Calu3 (cell line): ENCODE data around the gene DPM3. TPM values are rescaled to one million over a fixed set of nuclear protein-coding genes. Genes with fewer than 3 reads are reported as not detected.
"Not testable (repeated sequence)": the region's sequence is repeated elsewhere in the genome, so short reads cannot be mapped to it uniquely, and the experiment has no call there.

ENCODE experiments used
- BruUV-seq: library from RNA; stranded (reverse); fragments of 400-500 nt; replicated peaks from 2 replicates; lab custom pipeline; 2021; lab: Mats Ljungman, UMichigan
- CTCF ChIA-PET: fragments of 300-600 bp; sonication (Branson Sonifier 250); formaldehyde crosslinking; loops from one replicate; lab custom pipeline; 2022; ENCODE audit warnings: antibody characterized with exemption; lab: Charles Lee
- DNase-seq: peaks from one replicate; pipeline ENCODE4 v3.0.0; 2022
- H3K27ac Mint-ChIP-seq: one replicate; pipeline ENCODE4 v1.8.0; 2022; ENCODE audit warnings: mixed read lengths; ENCODE audit not compliant: unreplicated experiment
- H3K27me3 Mint-ChIP-seq: one replicate; pipeline ENCODE4 v1.8.0; 2022; ENCODE audit warnings: mixed read lengths; ENCODE audit not compliant: unreplicated experiment
- H3K36me3 Mint-ChIP-seq: one replicate; pipeline ENCODE4 v1.8.0; 2022; ENCODE audit warnings: mild to moderate bottlenecking, moderate library complexity, mixed read lengths; ENCODE audit not compliant: insufficient read depth, unreplicated experiment
- H3K4me1 Mint-ChIP-seq: one replicate; pipeline ENCODE4 v1.8.0; 2022; ENCODE audit warnings: mild to moderate bottlenecking, low read depth, mixed read lengths; ENCODE audit not compliant: unreplicated experiment
- H3K4me3 Mint-ChIP-seq: one replicate; pipeline ENCODE4 v1.8.0; 2022; ENCODE audit warnings: mild to moderate bottlenecking, low read depth, moderate library complexity, mixed read lengths; ENCODE audit not compliant: unreplicated experiment
- H3K9me3 Mint-ChIP-seq: one replicate; pipeline ENCODE4 v1.8.0; 2022; ENCODE audit warnings: low read depth, mixed read lengths; ENCODE audit not compliant: unreplicated experiment
- CTCF ChIP-seq: fragments of 200-600 bp; IDR thresholded peaks from one replicate; pipeline ENCODE4 v1.8.0; 2022; ENCODE audit warnings: antibody characterized with exemption; ENCODE audit not compliant: unreplicated experiment
- intact Hi-C: fragments of 100-400 bp; cut with micrococcal nuclease; formaldehyde crosslinking; loops from one replicate; pipeline ENCODE4 v1.10.0; 2022; ENCODE audit not compliant: unreplicated experiment
- total RNA-seq: library from RNA; stranded (reverse); gene quantifications from 2 replicates; pipeline ENCODE4 v1.2.3, GENCODE V29; 2022

DPM3 gene
- total RNA-seq, 1 experiment from 2014 or later, result 38.7 TPM

GRCh38 chr1:155168456-155169210 lies 28.3 kb upstream of the DPM3 start:
- no peak for DNase-seq
- intact Hi-C loops, result loop anchor here (1.0 to 5.0 kb wide), 2 partner anchors 41 to 74 kb away; partner anchors contain the start of gene EFNA1
- no TSS peak for BruUV-seq
- Mint-ChIP-seq H3K4me1 (peaks cover 17% of the 10 kb centered on the region), H3K9me3 (no peaks in the 10 kb centered on the region), H3K27ac (no peak overlapping the region), H3K27me3 (peaks cover 4% of the 10 kb centered on the region), H3K36me3 (peaks cover 44% of the 10 kb centered on the region), H3K4me3 (no peak overlapping the region)
- CTCF ChIA-PET, result interaction anchor here (1.3 to 3.5 kb wide), 9 partner anchors 18 to 83 kb away, joined by 5 to 68 read pairs (median 8); partner anchors contain the start of gene EFNA1
- no peak for TF ChIP-seq CTCF

- Mint-ChIP-seq H3K4me1 (peaks cover 12% of the 10 kb centered on the region), H3K36me3 (peaks cover 38% of the 10 kb centered on the region), H3K4me3 (peak overlapping the region; percentile 53)
- intact Hi-C loops, result loop anchor here (1.0 to 5.0 kb wide), 2 partner anchors 41 to 74 kb away; partner anchors contain the start of gene EFNA1
- not testable (repeated sequence) for H3K27ac Mint-ChIP-seq, BruUV-seq, H3K9me3 Mint-ChIP-seq, DNase-seq, H3K27me3 Mint-ChIP-seq
- CTCF ChIA-PET, result interaction anchor here (1.3 to 3.5 kb wide), 10 partner anchors 17 to 83 kb away, joined by 5 to 68 read pairs (median 8); partner anchors contain the start of gene EFNA1
These were observed 27.7 kb upstream of the DPM3 start for GRCh38 chr1:155168105-155168445.

GRCh38 chr1:155167166-155168104 lies 27.1 kb upstream of the DPM3 start:
- Mint-ChIP-seq H3K27me3 (no peaks in the 10 kb centered on the region), H3K9me3 (no peaks in the 10 kb centered on the region), H3K27ac (no peak overlapping the region), H3K36me3 (peaks cover 32% of the 10 kb centered on the region), H3K4me1 (peaks cover 7% of the 10 kb centered on the region), H3K4me3 (peak overlapping the region; percentile 53)
- BruUV-seq, result no TSS peak
- DNase-seq, result peak; percentile 93
- CTCF ChIA-PET, result interaction anchor here (0.5 to 3.5 kb wide), 15 partner anchors 17 to 194 kb away, joined by 3 to 68 read pairs (median 6); partner anchors contain the start of gene EFNA1
- TF ChIP-seq CTCF, result peak; percentile 91
- intact Hi-C loops, result loop anchor here (1.0 to 5.0 kb wide), 4 partner anchors 40 to 76 kb away; partner anchors contain the start of gene EFNA1

- Mint-ChIP-seq H3K4me3 (no peak overlapping the region), H3K27ac (no peak overlapping the region), H3K9me3 (no peaks in the 10 kb centered on the region), H3K36me3 (peaks cover 25% of the 10 kb centered on the region), H3K27me3 (no peaks in the 10 kb centered on the region), H3K4me1 (no peaks in the 10 kb centered on the region)
- intact Hi-C loops, result loop anchor here (1.0 to 5.0 kb wide), 3 partner anchors 39 to 75 kb away; partner anchors contain the start of gene EFNA1
- DNase-seq, result no peak
- TF ChIP-seq CTCF, result no peak
- BruUV-seq, result no TSS peak
- CTCF ChIA-PET, result interaction anchor here (0.5 to 3.5 kb wide), 17 partner anchors 16 to 193 kb away, joined by 3 to 68 read pairs (median 5); partner anchors contain the start of gene EFNA1
These were observed 26.3 kb upstream of the DPM3 start for GRCh38 chr1:155166471-155167165.
